ENCODE measurements around the gene BORCS6. TPM values are rescaled to one million over a fixed set of nuclear protein-coding genes. Genes with fewer than 3 reads are reported as not detected.

The BORCS6 gene
- total and polyA plus RNA-seq, 2 donors from 2014 or later = 8.6 to 15.4 TPM

DNA sequence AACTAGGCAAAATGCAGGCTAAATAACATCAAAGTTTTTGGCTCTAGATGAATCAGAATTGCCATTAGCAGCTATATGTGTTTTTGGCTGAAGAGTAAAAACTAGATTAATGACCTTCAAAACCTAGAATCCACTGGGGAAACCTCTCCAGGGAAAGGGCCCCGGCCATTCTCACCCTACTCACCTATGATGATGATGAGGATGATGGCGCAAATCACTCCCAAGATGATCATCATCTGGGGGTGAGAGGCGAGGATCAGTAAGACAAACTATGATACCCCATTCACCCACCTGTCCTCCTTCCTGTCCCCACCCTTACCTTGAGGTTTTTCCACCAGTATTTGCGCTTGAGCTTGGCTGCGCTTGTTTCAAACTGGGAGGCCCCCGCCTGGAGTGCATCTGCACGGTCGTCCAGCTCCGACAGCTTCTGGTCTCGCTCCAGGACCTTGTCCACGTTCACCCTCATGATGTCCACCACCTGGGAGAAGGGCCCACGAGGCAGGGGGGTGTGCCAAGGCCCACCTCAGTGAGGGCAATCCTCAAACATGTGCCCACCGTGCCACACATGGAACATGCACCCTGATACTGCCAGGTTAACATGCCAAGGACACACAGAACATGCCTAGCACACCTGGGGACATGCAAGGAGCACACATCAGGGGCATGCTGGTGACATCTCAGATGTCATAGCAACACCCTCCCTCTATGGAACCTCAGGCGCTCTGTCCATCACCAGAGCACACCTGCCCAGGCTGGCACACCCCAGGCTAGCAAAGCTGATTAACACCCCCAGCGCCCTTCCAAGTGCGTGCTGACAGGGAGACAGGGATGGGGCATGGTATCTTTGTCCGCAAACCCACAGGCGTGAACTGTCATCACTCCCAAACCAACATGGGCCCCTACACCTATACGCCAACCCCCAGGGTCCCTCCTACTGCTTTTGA is 28.4 kb downstream of the BORCS6 start:
- H3K36me3 ChIP-seq (ENCODE audit: control insufficient read depth in 2 of 3, insufficient read depth in 3 of 3, low read length in 3 of 3) = peaks cover 2 to 14% (median 2%) of the 10 kb centered on the region in 3 donors
- H3K27ac ChIP-seq (ENCODE audit: low read depth in 2 of 2, low read length in 2 of 2) = peak overlapping the region; percentile 96 to 99
- FAIRE-seq (no peak), DNase-seq (peak in 1 of 5 donors; percentile 74)
- peak overlapping the region; percentile 47 to 86 (median 75) for H3K4me3 ChIP-seq (ENCODE audit: low read length in 3 of 3)
- no peaks in the 10 kb centered on the region for H3K27me3 ChIP-seq (ENCODE audit: control insufficient read depth, insufficient read depth, low read length)
- H3K9me3 ChIP-seq (ENCODE audit: control insufficient read depth in 2 of 3, insufficient read depth in 1 of 3, low read length in 3 of 3) = no peaks in the 10 kb centered on the region
- intact Hi-C loops (cut with DNase I) = no loop called here
- TF ChIP-seq, protein P1, sequence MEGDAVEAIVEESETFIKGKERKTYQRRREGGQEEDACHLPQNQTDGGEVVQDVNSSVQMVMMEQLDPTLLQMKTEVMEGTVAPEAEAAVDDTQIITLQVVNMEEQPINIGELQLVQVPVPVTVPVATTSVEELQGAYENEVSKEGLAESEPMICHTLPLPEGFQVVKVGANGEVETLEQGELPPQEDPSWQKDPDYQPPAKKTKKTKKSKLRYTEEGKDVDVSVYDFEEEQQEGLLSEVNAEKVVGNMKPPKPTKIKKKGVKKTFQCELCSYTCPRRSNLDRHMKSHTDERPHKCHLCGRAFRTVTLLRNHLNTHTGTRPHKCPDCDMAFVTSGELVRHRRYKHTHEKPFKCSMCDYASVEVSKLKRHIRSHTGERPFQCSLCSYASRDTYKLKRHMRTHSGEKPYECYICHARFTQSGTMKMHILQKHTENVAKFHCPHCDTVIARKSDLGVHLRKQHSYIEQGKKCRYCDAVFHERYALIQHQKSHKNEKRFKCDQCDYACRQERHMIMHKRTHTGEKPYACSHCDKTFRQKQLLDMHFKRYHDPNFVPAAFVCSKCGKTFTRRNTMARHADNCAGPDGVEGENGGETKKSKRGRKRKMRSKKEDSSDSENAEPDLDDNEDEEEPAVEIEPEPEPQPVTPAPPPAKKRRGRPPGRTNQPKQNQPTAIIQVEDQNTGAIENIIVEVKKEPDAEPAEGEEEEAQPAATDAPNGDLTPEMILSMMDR (IDR thresholded peaks at IDR 0.05; ENCODE audit: borderline replicate concordance, extremely low read depth, insufficient read depth) = no peak
- peak overlapping the region; percentile 28 to 99 (median 97) for H3K9ac ChIP-seq (ENCODE audit: low read length in 3 of 3)
- H3K4me1 ChIP-seq (ENCODE audit: control insufficient read depth in 2 of 3, insufficient read depth in 2 of 3, low read depth in 1 of 3, low read length in 3 of 3) = peaks cover 0 to 33% (median 22%) of the 10 kb centered on the region in 3 donors

DNA sequence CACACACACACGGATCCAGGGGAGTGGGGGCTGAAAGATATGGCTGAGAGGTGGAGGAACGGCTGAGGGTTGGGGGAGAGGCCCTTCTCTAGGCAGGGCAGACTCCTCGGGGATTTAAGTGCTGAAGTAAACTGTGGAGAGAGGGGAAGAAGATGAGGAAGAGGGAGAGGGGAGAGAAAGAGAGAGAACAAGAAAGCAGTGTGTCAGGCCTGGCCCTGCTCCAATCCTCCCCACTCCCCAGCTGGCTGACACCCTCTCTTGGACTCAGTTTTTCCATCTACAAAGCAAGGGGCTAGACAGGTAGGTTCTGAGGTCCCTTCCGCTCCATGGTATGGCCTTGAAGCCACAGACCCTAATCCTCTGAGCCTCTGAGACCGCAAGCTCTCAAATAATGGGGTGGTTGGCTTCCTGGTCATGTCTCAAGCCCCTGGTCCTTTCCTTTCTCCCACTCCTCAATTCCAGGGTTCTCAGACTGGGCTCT is 29.2 kb downstream of the BORCS6 start:
- FAIRE-seq (no peak), DNase-seq (peak in 2 of 5 donors; percentile 27 to 38)
- Histone ChIP-seq H3K27ac (ENCODE audit: low read depth in 2 of 2, low read length in 2 of 2) (peak overlapping the region; percentile 54 to 99), H3K36me3 (ENCODE audit: control insufficient read depth in 2 of 3, insufficient read depth in 3 of 3, low read length in 3 of 3) (peaks cover 2 to 14% (median 2%) of the 10 kb centered on the region in 3 donors), H3K4me1 (ENCODE audit: control insufficient read depth in 2 of 3, insufficient read depth in 2 of 3, low read depth in 1 of 3, low read length in 3 of 3) (peaks cover 0 to 33% (median 22%) of the 10 kb centered on the region in 3 donors), H3K4me3 (ENCODE audit: low read length in 3 of 3) (peak overlapping the region in 1 of 3 donors; percentile 86), H3K27me3 (ENCODE audit: control insufficient read depth, insufficient read depth, low read length) (no peaks in the 10 kb centered on the region), H3K9ac (ENCODE audit: low read length in 3 of 3) (peak overlapping the region in 2 of 3 donors; percentile 56 to 97), H3K9me3 (ENCODE audit: control insufficient read depth in 2 of 3, insufficient read depth in 1 of 3, low read length in 3 of 3) (no peaks in the 10 kb centered on the region)
- intact Hi-C loops (cut with DNase I) = no loop called here
- TF ChIP-seq, protein P1 (IDR thresholded peaks at IDR 0.05; ENCODE audit: borderline replicate concordance, extremely low read depth, insufficient read depth) = no peak

DNA sequence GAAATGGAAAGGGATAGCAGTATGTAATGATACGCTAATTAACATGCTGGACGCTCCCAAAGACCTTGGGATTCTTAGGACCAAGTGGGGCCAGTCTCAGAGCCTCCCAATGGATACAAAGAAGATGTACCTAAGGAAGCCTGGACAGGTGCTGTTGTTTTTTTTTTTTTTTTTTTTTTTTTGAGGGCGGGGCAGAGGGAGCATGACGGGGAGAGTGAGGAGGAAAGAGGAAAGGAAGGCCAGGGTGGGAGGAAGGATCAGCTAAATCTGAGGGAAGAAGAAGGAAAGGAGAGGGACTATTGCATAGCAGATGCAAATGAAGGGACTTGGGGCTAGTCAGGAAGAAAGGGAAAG is 29.8 kb downstream of the BORCS6 start:
- TF ChIP-seq, protein P1 (IDR thresholded peaks at IDR 0.05; ENCODE audit: borderline replicate concordance, extremely low read depth, insufficient read depth) = no peak
- no peaks in the 10 kb centered on the region for H3K27me3 ChIP-seq (ENCODE audit: control insufficient read depth, insufficient read depth, low read length)
- no peak overlapping the region for H3K27ac ChIP-seq (ENCODE audit: low read depth in 2 of 2, low read length in 2 of 2)
- H3K9me3 ChIP-seq (ENCODE audit: control insufficient read depth in 2 of 3, insufficient read depth in 1 of 3, low read length in 3 of 3) = no peaks in the 10 kb centered on the region
- H3K4me3 ChIP-seq (ENCODE audit: low read length in 3 of 3) = peak overlapping the region in 1 of 3 donors; percentile 16
- H3K36me3 ChIP-seq (ENCODE audit: control insufficient read depth in 2 of 3, insufficient read depth in 3 of 3, low read length in 3 of 3) = peaks cover 2 to 14% (median 2%) of the 10 kb centered on the region in 3 donors
- intact Hi-C loops (cut with DNase I) = no loop called here
- peaks cover 3 to 33% (median 22%) of the 10 kb centered on the region in 3 donors for H3K4me1 ChIP-seq (ENCODE audit: control insufficient read depth in 2 of 3, insufficient read depth in 2 of 3, low read depth in 1 of 3, low read length in 3 of 3)
- peak overlapping the region in 1 of 3 donors; percentile 29 for H3K9ac ChIP-seq (ENCODE audit: low read length in 3 of 3)
- no peak for FAIRE-seq
- DNase-seq = no peak

All from kidney (tissue), 14 donors.